ENCODE measurements around the gene NUDT22. TPM values are rescaled to one million over a fixed set of nuclear protein-coding genes. Genes with fewer than 3 reads are reported as not detected.

NUDT22 gene, protein sequence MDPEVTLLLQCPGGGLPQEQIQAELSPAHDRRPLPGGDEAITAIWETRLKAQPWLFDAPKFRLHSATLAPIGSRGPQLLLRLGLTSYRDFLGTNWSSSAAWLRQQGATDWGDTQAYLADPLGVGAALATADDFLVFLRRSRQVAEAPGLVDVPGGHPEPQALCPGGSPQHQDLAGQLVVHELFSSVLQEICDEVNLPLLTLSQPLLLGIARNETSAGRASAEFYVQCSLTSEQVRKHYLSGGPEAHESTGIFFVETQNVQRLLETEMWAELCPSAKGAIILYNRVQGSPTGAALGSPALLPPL
- total RNA-seq: 46.3 and 51.8 TPM in 2 replicates

GRCh38 chr11:64225608-64226506, at the start of gene NUDT22, which contains the start of gene TRPT1:
Gene NUDT22 (plus strand): TSS chr11:64226274. CDS start chr11:64226653, 379 bp downstream.
Gene TRPT1 (minus strand): TSS chr11:64226186. CDS start chr11:64225860, 326 bp downstream.

DNA sequence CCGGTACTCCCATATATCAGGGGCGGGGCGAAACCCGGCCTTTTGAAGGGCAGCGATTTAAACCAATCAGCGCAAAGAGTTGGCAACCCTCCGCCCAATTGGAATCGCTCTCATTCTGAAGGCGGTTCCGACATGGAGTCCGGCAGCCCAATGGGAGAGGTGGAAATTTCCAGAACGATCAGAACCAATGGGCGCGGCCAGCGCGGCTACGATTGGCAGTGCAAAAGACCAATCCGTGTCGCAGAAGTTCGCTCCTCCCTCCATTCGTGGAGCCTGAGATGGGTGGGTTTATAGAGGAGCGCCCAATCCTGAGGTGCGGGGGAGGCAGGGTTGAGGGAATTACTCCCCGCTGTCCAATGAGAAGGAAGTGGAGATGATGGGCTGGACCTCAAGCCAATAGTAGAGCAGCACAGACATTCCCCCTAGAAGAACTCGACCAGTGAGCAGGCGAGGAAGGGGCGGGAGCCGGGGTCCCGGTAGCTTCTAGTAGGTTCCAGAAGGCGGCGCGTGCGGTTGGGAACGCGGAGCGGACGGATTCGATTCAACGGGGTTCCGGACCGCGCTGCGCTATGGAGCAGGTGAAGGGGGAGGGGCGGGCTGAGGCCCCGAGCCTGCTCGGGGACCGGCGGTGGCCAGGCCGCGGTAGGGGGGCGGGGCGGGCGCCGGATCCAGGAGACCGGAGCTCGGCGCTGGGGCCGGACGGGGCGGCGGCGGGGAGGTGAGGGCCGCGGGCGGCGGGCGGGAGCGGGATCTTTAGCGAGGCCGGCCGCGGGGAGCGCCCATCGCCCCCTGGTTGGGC, 40.2 kb upstream of the NUDT22 start, which contains the start of gene STIP1:
Gene STIP1 (plus strand): TSS at position 479 of the 799 bp plus-strand sequence. CDS start 91 bp downstream, at position 570.

DNA sequence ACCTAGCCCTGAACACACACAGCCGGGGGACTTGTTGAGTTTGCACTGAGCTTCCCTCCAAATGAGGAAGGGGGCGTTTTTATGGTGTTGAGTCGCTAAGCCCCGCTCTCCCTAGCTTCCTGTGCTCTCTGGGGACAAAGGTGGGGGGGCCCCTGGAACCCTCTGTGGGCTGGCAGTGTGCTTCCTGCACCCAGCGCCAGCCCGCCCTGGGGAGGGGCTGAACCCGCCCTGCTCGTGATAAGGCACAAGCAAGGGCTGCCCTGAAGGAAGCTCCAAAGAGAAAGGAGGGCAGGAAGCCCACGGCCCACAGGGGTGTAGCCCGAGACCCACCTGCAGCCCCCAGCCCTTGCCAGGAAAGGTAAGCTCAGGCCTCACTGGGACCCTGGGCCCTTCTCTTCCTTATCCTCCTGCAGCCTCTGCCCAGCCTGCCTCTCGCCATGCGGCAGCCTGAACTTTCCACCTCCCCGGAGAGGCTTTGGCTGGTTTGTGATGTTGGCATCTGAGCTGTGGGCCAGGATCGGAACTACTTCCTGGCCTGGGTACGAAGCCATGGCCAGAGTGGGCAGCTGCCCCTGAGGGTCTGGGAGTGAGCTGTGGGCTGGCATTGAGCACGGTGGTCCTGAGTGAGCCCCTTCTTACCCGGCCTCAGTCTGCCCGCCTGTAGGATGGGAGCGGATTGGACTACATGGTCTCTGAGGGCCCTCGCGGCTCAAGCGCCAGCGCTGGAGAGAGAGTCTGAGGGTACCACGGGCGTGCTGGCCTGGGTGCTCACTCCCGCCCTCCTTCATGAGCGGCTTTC, 19.4 kb upstream of the NUDT22 start, which contains the start of gene FERMT3:
Gene FERMT3 (plus strand): TSS at position 265 of the 799 bp plus-strand sequence. CDS start 644 bp downstream, outside the sequence.

DNA sequence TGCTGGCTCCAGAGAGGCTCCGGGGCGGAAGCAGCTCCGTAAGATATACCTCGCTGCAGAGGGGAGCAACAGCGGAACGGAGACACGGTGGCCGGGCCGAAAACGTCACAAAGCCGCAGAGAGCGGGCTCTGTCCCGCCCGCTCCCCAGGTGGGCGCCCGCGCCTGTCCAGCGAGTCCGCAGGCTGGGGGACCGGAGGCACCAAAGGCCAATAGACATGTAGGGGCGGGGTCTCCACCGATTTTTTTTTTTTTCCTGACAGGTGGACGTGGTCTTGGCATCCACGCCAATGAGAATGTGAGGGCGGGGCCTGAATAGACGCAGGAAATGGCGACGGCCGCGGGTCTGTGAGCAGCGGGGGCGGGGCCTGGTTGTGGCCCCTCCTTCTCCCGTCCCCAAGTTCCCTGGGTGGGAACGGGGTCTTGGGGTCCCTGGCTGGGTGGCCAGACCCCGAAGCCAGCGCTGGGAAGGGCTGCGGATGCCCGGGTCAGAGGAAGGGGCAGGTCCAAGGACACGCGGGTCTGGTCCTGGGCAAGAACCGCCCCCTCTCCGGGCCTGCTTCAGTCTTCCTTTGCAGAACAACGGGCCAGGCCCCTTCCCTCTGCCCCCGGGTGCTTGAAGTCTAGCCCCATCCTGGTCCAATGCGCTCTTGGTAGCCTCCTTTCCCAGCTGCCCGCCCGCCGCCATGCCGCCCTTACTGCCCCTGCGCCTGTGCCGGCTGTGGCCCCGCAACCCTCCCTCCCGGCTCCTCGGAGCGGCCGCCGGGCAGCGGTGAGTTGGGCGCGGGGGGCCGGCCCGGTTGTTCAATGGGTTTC, 4.3 kb downstream of the NUDT22 start, which contains the start of gene DNAJC4:
Gene DNAJC4 (plus strand): TSS at position 378 of the 814 bp plus-strand sequence. CDS start 307 bp downstream, at position 685.

GRCh38 chr11:64233913-64234586, 8.0 kb downstream of the NUDT22 start, which contains the start of gene VEGFB:
Gene VEGFB (plus strand): TSS chr11:64234584. CDS start chr11:64234834, 250 bp downstream.

GRCh38 chr11:64240435-64241240, 14.6 kb downstream of the NUDT22 start, which contains the start of gene FKBP2:
Gene FKBP2 (plus strand): TSS chr11:64241095. CDS start chr11:64242388, 1,293 bp downstream.

GRCh38 chr11:64246871-64247728, 21.0 kb downstream of the NUDT22 start, which contains the start of gene PPP1R14B:
Gene PPP1R14B (minus strand): TSS chr11:64246943. CDS start chr11:64246673, 270 bp downstream.

DNA sequence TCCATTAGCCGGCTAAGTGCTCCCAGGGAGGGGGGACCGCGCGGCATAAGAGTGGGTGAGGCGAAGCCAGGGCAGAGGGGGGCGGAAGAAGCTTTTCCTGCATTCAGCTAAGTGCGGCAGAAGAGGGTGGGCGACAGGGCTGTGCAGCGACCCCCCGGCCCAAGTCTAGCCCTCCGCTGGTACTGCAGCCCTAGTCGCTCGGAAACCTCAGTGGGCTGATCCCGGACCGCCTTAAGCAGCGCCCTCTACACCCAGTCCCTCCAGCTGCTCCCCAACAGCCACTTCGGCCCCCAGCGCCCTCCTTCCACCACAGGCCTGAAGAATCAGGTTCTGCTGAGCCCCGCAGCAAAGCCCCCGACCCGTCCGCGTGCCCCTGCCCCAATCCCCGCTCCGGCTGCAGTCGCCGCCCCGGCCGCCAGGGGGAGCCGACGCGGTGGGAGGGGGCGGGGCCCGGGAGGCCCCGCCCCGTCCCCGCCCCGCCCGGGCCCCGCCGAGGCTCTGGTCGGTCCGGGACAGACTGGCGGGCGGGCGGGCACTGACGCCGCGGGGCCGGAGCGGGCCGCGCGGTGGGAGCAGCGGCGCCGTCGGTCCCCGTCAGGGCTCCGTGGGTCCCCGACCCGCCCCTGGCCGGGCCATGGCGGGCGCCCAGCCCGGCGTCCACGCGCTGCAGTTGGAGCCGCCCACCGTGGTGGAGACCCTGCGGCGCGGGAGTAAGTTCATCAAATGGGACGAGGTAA, 25.1 kb downstream of the NUDT22 start, which contains the start of gene PLCB3:
Gene PLCB3 (plus strand): TSS at position 515 of the 737 bp plus-strand sequence. CDS start 120 bp downstream, at position 635.

Other genes starting within 250 kb of the NUDT22 start
- gene OTUB1, start 239.8 kb upstream of the NUDT22 start, total RNA-seq: 44.4 and 46.3 TPM in 2 replicates
- gene FLRT1, start 190.3 kb upstream of the NUDT22 start, total RNA-seq: under 0.01 TPM in 1 of 2 replicates, not detected in the other
- gene MACROD1, start 60.2 kb upstream of the NUDT22 start, total RNA-seq: 20.9 and 23.1 TPM in 2 replicates
- 159 and 235 TPM in 2 replicates for gene STIP1, start 40.1 kb upstream of the NUDT22 start, total RNA-seq
- 2.2 and 7.8 TPM in 2 replicates for gene FERMT3, start 19.6 kb upstream of the NUDT22 start, total RNA-seq
- 28.7 and 29.9 TPM in 2 replicates for gene TRPT1, start 88 bp upstream of the NUDT22 start, total RNA-seq
- 7.0 and 7.4 TPM in 2 replicates for gene DNAJC4, start 4.3 kb downstream of the NUDT22 start, total RNA-seq
- gene VEGFB, start 8.3 kb downstream of the NUDT22 start, total RNA-seq: 26.0 and 29.4 TPM in 2 replicates
- 40.3 and 48.5 TPM in 2 replicates for gene FKBP2, start 14.8 kb downstream of the NUDT22 start, total RNA-seq
- 259 and 300 TPM in 2 replicates for gene PPP1R14B, start 20.7 kb downstream of the NUDT22 start, total RNA-seq
- gene PLCB3, start 25.3 kb downstream of the NUDT22 start, total RNA-seq: 35.3 and 61.4 TPM in 2 replicates
- 46.9 and 71.7 TPM in 2 replicates for gene BAD, start 58.4 kb downstream of the NUDT22 start, total RNA-seq
- gene GPR137, start 59.6 kb downstream of the NUDT22 start, total RNA-seq: 9.6 and 12.1 TPM in 2 replicates
- not detected in 2 replicates for gene KCNK4, start 65.0 kb downstream of the NUDT22 start, total RNA-seq
- 1.1 TPM in 1 of 2 replicates, not detected in the other for gene CATSPERZ, start 74.1 kb downstream of the NUDT22 start, total RNA-seq
- gene ESRRA, start 79.2 kb downstream of the NUDT22 start, total RNA-seq: 31.2 and 36.0 TPM in 2 replicates
- 138 and 175 TPM in 2 replicates for gene TRMT112, start 91.3 kb downstream of the NUDT22 start, total RNA-seq
- 92.1 and 148 TPM in 2 replicates for gene PRDX5, start 91.8 kb downstream of the NUDT22 start, total RNA-seq
- gene CCDC88B, start 113.9 kb downstream of the NUDT22 start, total RNA-seq: 0.20 and 1.8 TPM in 2 replicates
- gene RPS6KA4, start 132.9 kb downstream of the NUDT22 start, total RNA-seq: 44.8 and 54.0 TPM in 2 replicates

All from subcutaneous preadipocyte (primary cell).